GM12878 (cell line): ENCODE results near the gene HIVEP3. TPM values are rescaled to one million over a fixed set of nuclear protein-coding genes. Genes with fewer than 3 reads are reported as not detected.

Experiments used
- ATAC-seq: fragments of 200-7000 bp; cut with Tn5 transposase; 3 replicates; pipeline ENCODE4 v1.9.1; 2020; ENCODE audit warnings: mild to moderate bottlenecking, moderate library complexity
- BruUV-seq: library from RNA; stranded (reverse); fragments of 400-500 nt; replicated peaks from 2 replicates; lab custom pipeline; 2021; lab: Mats Ljungman, UMichigan
- CTCF ChIA-PET: fragments of 300-600 bp; sonication (Branson Sonifier 250); formaldehyde crosslinking; extraction: SDS; loops from one replicate; lab custom pipeline; 2021; ENCODE audit warnings: inconsistent platforms; lab: Yijun Ruan, JAX
- POLR2A ChIA-PET: fragments of 350-600 bp; formaldehyde crosslinking; extraction: SDS; loops from one replicate; lab custom pipeline; 2021; ENCODE audit warnings: inconsistent platforms; lab: Charles Lee
- RAD21 ChIA-PET: fragments of 300-600 bp; sonication (Branson Sonifier 250); formaldehyde crosslinking; loops from one replicate; lab custom pipeline; 2023; ENCODE audit warnings: antibody characterized with exemption; ENCODE audit not compliant: unreplicated experiment; lab: Charles Lee
- SMC1A ChIA-PET: fragments of 300-600 bp; sonication (Branson Sonifier 250); formaldehyde crosslinking; loops from one replicate; lab custom pipeline; 2023; ENCODE audit not compliant: unreplicated experiment, uncharacterized antibody; lab: Charles Lee
- DNase-seq: peaks from one replicate; pipeline ENCODE4 v3.0.0-alpha.2; 2011; ENCODE audit warnings: low read depth, low spot score
- FAIRE-seq: peaks from 3 replicates; lab custom pipeline; 2011; peaks lifted over from hg19 to GRCh38; lab: Jason Lieb, UNC
- H2AFZ ChIP-seq: 2 replicates; pipeline ENCODE4 v1.6.0; 2011; ENCODE audit warnings: low read depth, low read length, control low read depth; ENCODE audit not compliant: control insufficient read depth
- H3K27ac ChIP-seq: 2 replicates; pipeline ENCODE4 v1.5.1; 2011; ENCODE audit warnings: control low read depth; ENCODE audit not compliant: control insufficient read depth, insufficient read depth
- H3K27me3 ChIP-seq, 2 experiments: replicated peaks in 1 of 2; 2 replicates each; pipeline versions ENCODE4 v1.6.0 to v1.6.1; 2011; ENCODE audit warnings: low read length in 1 of 2; ENCODE audit not compliant: control insufficient read depth in 2 of 2, insufficient read depth in 2 of 2
- H3K36me3 ChIP-seq, 2 experiments: 2 replicates each; pipeline ENCODE4 v1.5.1; 2011; ENCODE audit warnings: low read length in 1 of 2; ENCODE audit not compliant: control insufficient read depth in 2 of 2, insufficient read depth in 2 of 2
- H3K4me1 ChIP-seq: 2 replicates; pipeline ENCODE4 v1.6.1; 2011; ENCODE audit warnings: mild to moderate bottlenecking, low read length, moderate library complexity, mixed read lengths; ENCODE audit not compliant: control insufficient read depth, insufficient read depth
- H3K4me2 ChIP-seq: 2 replicates; pipeline ENCODE4 v1.6.0; 2011; ENCODE audit warnings: control low read depth; ENCODE audit not compliant: control insufficient read depth, insufficient read depth
- H3K4me3 ChIP-seq: fragments of 200-600 bp; sonication (generic); 2 replicates; pipeline ENCODE4 v1.5.1; 2016
- H3K79me2 ChIP-seq: 2 replicates; pipeline ENCODE4 v1.6.0; 2011; ENCODE audit warnings: low read length; ENCODE audit not compliant: control insufficient read depth, insufficient read depth
- H3K9ac ChIP-seq: 2 replicates; pipeline ENCODE4 v1.8.0; 2011; ENCODE audit warnings: low read length, control low read depth, mixed read lengths; ENCODE audit not compliant: control insufficient read depth, insufficient read depth
- H3K9me3 ChIP-seq: replicated peaks from 3 replicates; pipeline ENCODE4 v1.5.1; 2011; ENCODE audit warnings: mild to moderate bottlenecking, low read length; ENCODE audit not compliant: control insufficient read depth, insufficient read depth
- H4K20me1 ChIP-seq: 2 replicates; pipeline ENCODE4 v1.6.0; 2011; ENCODE audit not compliant: control insufficient read depth, insufficient read depth
- ETV6 ChIP-seq, 2 experiments: fragments of 450-650 bp in 1 of 2; IDR thresholded peaks in 1 of 2; conservative IDR thresholded peaks in 1 of 2; 2 replicates each; pipeline ENCODE4 v1.6.1; 2014; ENCODE audit warnings: antibody characterized with exemption in 1 of 2, borderline replicate concordance in 1 of 2, low read depth in 1 of 2, mild to moderate bottlenecking in 1 of 2, moderate library complexity in 1 of 2
- NFIC ChIP-seq: IDR thresholded peaks from 2 replicates; pipeline ENCODE4 v1.6.1; 2012; ENCODE audit warnings: low read depth, mild to moderate bottlenecking, inconsistent platforms, low read length, moderate library complexity
- NFXL1 ChIP-seq: fragments of 450-650 bp; IDR thresholded peaks from 2 replicates; pipeline ENCODE4 v1.6.1; 2017; ENCODE audit warnings: antibody characterized with exemption, mild to moderate bottlenecking, borderline replicate concordance
- SMAD5 ChIP-seq: IDR thresholded peaks from 2 replicates; pipeline ENCODE4 v1.6.1; 2016; ENCODE audit warnings: antibody characterized with exemption, low read depth
- WGBS: methylation state at CpG from one replicate; pipeline ENCODE4 v1.1.6; 2016; ENCODE audit warnings: low lambda C conversion rate; ENCODE audit not compliant: insufficient replicate concordance, insufficient coverage; ENCODE audit errors: missing lambda C conversion rate; 5-methylcytosine and 5-hydroxymethylcytosine counted together
- in situ Hi-C: fragments of 300-500 bp; cut with MboI; formaldehyde crosslinking; loops from 9 replicates; pipeline ENCODE4 v1.14.3; 2018; ENCODE audit warnings: mixed read lengths
- intact Hi-C: fragments of 100-400 bp; cut with micrococcal nuclease; formaldehyde crosslinking; loops from one replicate; pipeline ENCODE4 v1.14.2; 2022; ENCODE audit not compliant: unreplicated experiment
- polyA plus RNA-seq, 11 experiments: library from polyadenylated mRNA; depleted of rRNA in 4 of 11; unstranded in 6 of 11; stranded (reverse) in 5 of 11; fragments of >200 nt; fragmentation: Nextera tagmentation in 4 of 11; fragmentation: Illumina TruSeq in 1 of 11; extraction: Ambion mirVana in 4 of 11; extraction: Trizol in 1 of 11; gene quantifications; 1 replicate in 1 of 11; 2 replicates in 10 of 11; pipeline versions ENCODE4 v1.2.1 to v1.2.3, GENCODE V29; 2011 to 2016; ENCODE audit warnings: inconsistent platforms in 2 of 11, missing spikeins in 2 of 11, low read depth in 1 of 11
- total RNA-seq, 4 experiments: library from RNA; depleted of rRNA in 3 of 4; stranded (reverse); fragments of >200 nt in 3 of 4; fragmentation: Illumina TruSeq in 1 of 4; extraction: Trizol in 1 of 4; gene quantifications; 2 replicates each; pipeline versions ENCODE4 v1.2.1 to v1.2.3, GENCODE V29; 2013 to 2021
- TF ChIP-seq, protein P1 (sequence below): fragments of 150-350 bp; IDR thresholded peaks from 2 replicates; pipeline ENCODE4 v1.6.1; 2016; ENCODE audit warnings: low read depth, low read length

Gene HIVEP3
- total and polyA plus RNA-seq, 10 of the 15 experiments (the other 5 are each of a cell fraction or from before 2014, with no cell fraction given): 1.8 to 13.6 (median 3.8) TPM

DNA sequence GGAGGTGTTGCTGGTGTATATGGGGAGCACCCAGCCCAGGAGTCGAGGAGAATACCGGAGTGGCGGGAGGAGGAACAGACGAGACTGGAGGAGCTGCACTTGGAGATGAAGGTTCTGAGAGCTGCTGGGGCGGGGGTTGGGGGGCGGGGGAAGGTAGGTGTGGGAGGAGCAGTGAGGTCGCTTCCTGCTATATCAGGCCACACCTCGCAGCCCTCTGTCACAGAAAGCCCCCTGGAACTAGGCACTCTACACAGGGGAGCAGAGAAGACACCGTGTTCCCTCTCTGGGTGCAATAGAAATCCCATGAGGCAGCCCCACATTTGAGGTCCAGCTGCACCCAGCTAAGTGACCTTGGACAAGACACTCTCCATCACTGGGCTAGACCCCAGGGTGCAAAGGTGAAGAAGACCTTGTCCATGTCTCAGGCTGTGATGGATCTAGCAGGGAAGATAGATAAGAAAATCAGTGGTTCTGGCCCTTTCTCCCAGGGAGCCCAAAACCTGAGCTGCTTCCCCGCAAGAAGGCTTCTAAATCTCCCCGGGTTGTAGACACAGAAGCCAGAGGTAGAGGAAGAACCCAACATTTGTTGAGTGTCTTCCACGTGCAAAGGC lies 278.5 kb downstream of the HIVEP3 start:
- intact Hi-C loops (no loop called here), in situ Hi-C loops (no loop called here)
- Histone ChIP-seq H3K79me2 (no peaks in the 10 kb centered on the region; the same call in 1 of the 2 replicates), H3K27ac (0 out of 2 replicates have a peak overlapping the region, but pooled peaks have one; percentile 18), H2AFZ (no peak overlapping the region), H3K4me1 (peaks cover 43% of the 10 kb centered on the region), H4K20me1 (no peaks in the 10 kb centered on the region), H3K9ac (no peak overlapping the region), H3K4me3 (no peak overlapping the region), H3K9me3 (no peaks in the 10 kb centered on the region), H3K4me2 (peak overlapping the region; percentile 86; the same call in 1 of the 2 replicates), H3K27me3 (no peaks in the 10 kb centered on the region), H3K36me3 (no peaks in the 10 kb centered on the region; a peak in 1 of 4 replicates)
- ATAC-seq (peak; percentile 43), FAIRE-seq (no peak), DNase-seq (no peak)
- WGBS: 64% methylated on average over 12 of the region's 12 CpGs
- no TSS peak for BruUV-seq
- CTCF ChIA-PET: interaction anchor here (0.7 to 1.1 kb wide), 4 partner anchors 16 to 252 kb away, joined by 3 read pairs; no protein-coding TSS in a partner anchor
- TF ChIP-seq NFIC (no peak), NFXL1 (no peak), SMAD5 (no peak), ETV6 (conservative IDR thresholded peaks at IDR 0.05 in 1 of 2, IDR thresholded peaks at IDR 0.05 in 1 of 2; ENCODE audit: borderline replicate concordance in 1 of 2, low read depth in 1 of 2) (no peak)
- TF ChIP-seq, protein P1, sequence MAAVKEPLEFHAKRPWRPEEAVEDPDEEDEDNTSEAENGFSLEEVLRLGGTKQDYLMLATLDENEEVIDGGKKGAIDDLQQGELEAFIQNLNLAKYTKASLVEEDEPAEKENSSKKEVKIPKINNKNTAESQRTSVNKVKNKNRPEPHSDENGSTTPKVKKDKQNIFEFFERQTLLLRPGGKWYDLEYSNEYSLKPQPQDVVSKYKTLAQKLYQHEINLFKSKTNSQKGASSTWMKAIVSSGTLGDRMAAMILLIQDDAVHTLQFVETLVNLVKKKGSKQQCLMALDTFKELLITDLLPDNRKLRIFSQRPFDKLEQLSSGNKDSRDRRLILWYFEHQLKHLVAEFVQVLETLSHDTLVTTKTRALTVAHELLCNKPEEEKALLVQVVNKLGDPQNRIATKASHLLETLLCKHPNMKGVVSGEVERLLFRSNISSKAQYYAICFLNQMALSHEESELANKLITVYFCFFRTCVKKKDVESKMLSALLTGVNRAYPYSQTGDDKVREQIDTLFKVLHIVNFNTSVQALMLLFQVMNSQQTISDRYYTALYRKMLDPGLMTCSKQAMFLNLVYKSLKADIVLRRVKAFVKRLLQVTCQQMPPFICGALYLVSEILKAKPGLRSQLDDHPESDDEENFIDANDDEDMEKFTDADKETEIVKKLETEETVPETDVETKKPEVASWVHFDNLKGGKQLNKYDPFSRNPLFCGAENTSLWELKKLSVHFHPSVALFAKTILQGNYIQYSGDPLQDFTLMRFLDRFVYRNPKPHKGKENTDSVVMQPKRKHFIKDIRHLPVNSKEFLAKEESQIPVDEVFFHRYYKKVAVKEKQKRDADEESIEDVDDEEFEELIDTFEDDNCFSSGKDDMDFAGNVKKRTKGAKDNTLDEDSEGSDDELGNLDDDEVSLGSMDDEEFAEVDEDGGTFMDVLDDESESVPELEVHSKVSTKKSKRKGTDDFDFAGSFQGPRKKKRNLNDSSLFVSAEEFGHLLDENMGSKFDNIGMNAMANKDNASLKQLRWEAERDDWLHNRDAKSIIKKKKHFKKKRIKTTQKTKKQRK: no peak
- SMC1A ChIA-PET: interaction anchor here (0.9 to 8.1 kb wide), 5 partner anchors 10 to 96 kb away, joined by 3 to 102 read pairs (median 4); no protein-coding TSS in a partner anchor
- RAD21 ChIA-PET: interaction anchor here (0.7 to 7.0 kb wide), 4 partner anchors 17 to 110 kb away, joined by 4 to 83 read pairs (median 8); no protein-coding TSS in a partner anchor
- POLR2A ChIA-PET: interaction anchor here (1.0 to 3.5 kb wide), 6 partner anchors 16 to 89 kb away, joined by 3 to 15 read pairs (median 4); no protein-coding TSS in a partner anchor
